Measurements from ENCODE around the gene FBXW12. TPM values are rescaled to one million over a fixed set of nuclear protein-coding genes. Genes with fewer than 3 reads are reported as not detected.

FBXW12 gene
- total RNA-seq, 4 donors from 2014 or later = not detected

DNA sequence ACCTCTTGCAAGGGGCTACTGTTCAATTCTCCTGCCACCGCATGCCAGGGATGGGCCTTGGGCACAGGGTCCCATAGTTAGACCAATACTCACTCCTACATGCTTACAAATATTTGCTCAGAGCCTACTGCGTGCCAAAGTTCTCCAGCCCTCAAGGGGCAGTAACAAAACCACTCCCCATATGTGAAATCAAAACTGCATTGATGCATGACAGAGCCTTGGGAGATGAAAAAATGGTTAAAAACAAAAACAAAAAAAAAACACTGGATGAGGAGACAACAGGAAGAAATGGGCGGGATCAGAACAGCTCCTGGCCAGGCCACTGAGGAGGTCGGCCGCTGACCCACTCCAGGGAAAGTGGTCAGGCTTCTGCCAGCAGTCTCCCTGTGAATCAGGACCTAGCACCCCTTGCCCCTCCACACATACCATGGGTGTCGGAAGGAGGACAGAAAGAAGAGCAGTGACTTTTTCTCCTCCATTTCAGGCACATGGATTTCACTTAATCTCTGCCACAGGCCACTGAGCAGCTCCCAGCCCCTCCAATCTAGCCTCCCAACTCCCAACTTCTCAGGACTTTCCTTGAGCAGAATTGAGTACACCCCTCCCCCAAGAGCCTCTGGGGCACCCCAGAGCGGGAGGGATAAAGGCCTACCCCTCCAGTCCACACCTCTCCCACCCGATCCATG is 55.1 kb downstream of the FBXW12 start:
- no peak for TF ChIP-seq POLR2A (IDR thresholded peaks at IDR 0.05)
- TF ChIP-seq, protein P1, sequence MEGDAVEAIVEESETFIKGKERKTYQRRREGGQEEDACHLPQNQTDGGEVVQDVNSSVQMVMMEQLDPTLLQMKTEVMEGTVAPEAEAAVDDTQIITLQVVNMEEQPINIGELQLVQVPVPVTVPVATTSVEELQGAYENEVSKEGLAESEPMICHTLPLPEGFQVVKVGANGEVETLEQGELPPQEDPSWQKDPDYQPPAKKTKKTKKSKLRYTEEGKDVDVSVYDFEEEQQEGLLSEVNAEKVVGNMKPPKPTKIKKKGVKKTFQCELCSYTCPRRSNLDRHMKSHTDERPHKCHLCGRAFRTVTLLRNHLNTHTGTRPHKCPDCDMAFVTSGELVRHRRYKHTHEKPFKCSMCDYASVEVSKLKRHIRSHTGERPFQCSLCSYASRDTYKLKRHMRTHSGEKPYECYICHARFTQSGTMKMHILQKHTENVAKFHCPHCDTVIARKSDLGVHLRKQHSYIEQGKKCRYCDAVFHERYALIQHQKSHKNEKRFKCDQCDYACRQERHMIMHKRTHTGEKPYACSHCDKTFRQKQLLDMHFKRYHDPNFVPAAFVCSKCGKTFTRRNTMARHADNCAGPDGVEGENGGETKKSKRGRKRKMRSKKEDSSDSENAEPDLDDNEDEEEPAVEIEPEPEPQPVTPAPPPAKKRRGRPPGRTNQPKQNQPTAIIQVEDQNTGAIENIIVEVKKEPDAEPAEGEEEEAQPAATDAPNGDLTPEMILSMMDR (IDR thresholded peaks at IDR 0.05) = no peak
- Histone ChIP-seq H3K4me1 (peaks cover 0 to 46% (median 10%) of the 10 kb centered on the region in 4 donors), H3K27ac (peak overlapping the region; percentile 38 to 98 (median 88)), H3K9me3 (no peaks in the 10 kb centered on the region), H3K4me3 (peak overlapping the region in 2 of 4 donors; percentile 78 to 99), H3K27me3 (no peaks in the 10 kb centered on the region), H3K36me3 (peaks cover 0 to 17% (median 0%) of the 10 kb centered on the region in 3 donors)
- DNase-seq = peak in 1 of 3 donors; percentile 43

DNA sequence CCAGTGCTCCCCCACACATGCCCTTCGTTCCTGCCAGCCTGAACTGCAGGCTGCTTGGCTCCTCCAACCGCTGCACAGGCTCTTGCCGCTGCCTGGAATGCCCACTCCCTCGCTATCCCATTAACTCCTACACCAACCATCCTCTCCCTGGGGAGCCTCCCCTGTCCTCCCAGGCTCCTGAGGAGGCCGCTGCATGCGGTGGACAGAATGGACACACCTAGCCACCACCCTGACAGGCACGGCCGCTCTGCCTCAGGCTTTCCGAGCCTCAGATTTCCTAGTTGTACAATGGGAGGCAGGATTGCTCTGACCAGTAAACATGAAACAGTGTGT is 55.6 kb downstream of the FBXW12 start:
- TF ChIP-seq, protein P1 (IDR thresholded peaks at IDR 0.05) = no peak
- TF ChIP-seq POLR2A (IDR thresholded peaks at IDR 0.05) = no peak
- H3K4me3 ChIP-seq = peak overlapping the region in 3 of 4 donors; percentile 1 to 99 (median 78)
- H3K27ac ChIP-seq = peak overlapping the region; percentile 38 to 98 (median 88)
- peaks cover 0 to 22% (median 0%) of the 10 kb centered on the region in 3 donors for H3K36me3 ChIP-seq
- H3K27me3 ChIP-seq = no peaks in the 10 kb centered on the region
- peak in 1 of 3 donors; percentile 59 for DNase-seq
- no peaks in the 10 kb centered on the region for H3K9me3 ChIP-seq
- peaks cover 0 to 46% (median 10%) of the 10 kb centered on the region in 4 donors for H3K4me1 ChIP-seq

DNA sequence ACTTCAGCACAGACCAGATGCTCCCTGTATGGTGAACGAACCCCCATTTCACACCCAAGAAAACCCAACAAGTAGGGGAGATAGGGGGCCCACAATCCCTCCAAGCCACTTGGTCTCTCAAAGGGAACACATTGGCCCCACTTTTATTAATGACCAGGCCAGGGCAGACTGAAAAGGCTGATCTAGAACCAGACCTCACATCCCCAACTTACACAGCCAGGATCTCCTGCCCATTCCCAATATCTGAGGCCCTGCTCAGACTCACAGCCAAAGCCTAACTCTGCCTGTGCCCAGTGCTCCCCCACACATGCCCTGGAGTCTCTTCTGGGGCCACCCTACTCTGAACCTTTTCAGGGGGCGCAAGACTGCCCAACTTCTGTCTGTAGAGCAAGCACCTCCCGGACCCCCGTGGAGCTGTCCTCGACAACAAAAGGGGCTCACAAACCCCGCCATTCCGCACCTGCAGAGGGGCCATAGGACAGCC is 56.1 kb downstream of the FBXW12 start:
- no peaks in the 10 kb centered on the region for H3K9me3 ChIP-seq
- H3K27ac ChIP-seq = peak overlapping the region; percentile 73 to 98 (median 88)
- peaks cover 0 to 19% (median 0%) of the 10 kb centered on the region in 3 donors for H3K36me3 ChIP-seq
- DNase-seq = no peak
- TF ChIP-seq POLR2A (IDR thresholded peaks at IDR 0.05) = no peak
- TF ChIP-seq, protein P1 (IDR thresholded peaks at IDR 0.05) = no peak
- peaks cover 0 to 46% (median 10%) of the 10 kb centered on the region in 4 donors for H3K4me1 ChIP-seq
- no peaks in the 10 kb centered on the region for H3K27me3 ChIP-seq
- peak overlapping the region in 3 of 4 donors; percentile 78 to 99 (median 82) for H3K4me3 ChIP-seq

DNA sequence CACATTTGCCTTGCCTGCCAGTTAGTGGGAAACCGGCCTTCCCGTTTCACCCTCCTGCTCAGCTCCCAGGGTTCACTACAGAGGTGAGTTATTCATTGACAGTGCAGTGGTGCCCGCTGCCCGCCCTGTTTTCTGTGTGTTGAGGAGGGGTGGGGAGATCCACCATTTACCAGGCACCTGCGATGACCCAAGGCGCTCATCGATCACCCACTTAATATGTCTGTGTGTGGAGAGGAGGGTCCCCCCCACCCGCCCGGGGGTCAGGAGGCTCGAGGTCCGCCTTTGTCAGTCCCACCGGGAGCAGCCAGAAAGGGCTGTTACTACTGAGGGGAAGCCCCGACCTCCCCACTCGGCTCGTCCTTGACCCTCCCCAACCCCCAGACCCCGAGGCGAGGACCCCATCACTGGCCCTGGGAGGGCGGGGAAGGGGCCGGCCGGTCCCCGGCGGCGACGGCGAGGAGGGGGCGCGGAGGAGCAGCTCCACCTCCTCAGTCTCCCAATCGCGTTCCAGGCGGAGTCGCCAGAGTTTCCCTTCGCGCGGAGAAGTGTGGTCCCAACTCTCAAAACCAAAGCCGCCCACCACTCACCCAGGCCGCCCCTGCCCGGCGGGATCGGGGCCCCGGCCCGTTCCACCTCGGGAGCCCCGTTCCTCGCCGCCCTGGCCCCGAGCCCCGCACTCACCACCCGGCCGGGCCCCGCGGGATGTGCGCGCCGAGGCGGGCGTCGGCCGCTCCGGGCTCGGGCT is 56.7 kb downstream of the FBXW12 start:
- H3K36me3 ChIP-seq = peaks cover 0 to 12% (median 0%) of the 10 kb centered on the region in 3 donors
- no peaks in the 10 kb centered on the region for H3K27me3 ChIP-seq
- H3K4me3 ChIP-seq = peak overlapping the region; percentile 78 to 99 (median 86)
- DNase-seq = peak in 2 of 3 donors; percentile 76 to 80
- H3K4me1 ChIP-seq = peaks cover 0 to 52% (median 10%) of the 10 kb centered on the region in 4 donors
- no peaks in the 10 kb centered on the region for H3K9me3 ChIP-seq
- H3K27ac ChIP-seq = peak overlapping the region; percentile 73 to 98 (median 88)
- TF ChIP-seq POLR2A (IDR thresholded peaks at IDR 0.05) = peak; percentile 57 to 64
- TF ChIP-seq, protein P1 (IDR thresholded peaks at IDR 0.05) = no peak

DNA sequence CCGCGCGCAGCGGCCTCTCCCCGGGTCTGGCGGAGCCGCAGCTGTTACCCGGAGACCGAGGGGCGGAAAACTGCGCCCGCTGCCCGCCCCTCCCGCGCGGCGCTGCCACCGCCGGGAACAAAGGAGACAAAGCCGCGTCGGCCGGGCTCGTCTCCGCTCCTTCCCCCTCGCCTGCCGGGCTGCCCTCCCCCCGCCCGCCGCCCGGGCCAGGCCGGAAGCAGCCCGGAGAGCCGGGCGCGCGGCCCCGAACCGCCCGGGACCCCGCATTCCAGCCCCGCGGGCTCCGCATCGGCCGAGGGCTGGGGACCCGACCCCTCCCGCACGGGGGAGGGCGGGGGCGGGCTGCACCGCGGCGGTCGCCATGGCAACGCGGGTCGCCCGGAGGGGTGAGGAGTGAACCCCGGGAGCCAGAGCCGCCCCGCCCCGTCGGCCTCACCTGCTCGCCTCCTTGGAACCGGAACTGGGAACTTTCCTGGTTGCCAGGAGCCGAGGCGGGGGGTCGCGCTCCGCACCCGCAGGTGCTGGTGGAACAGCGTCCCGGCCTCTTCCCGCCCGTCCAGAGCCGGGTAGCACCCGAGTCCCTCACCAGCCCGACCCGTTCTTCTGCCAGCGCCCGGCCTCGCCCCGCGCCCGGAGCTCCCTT is 57.4 kb downstream of the FBXW12 start:
- Histone ChIP-seq H3K27ac (peak overlapping the region; percentile 73 to 98 (median 88)), H3K4me1 (peaks cover 3 to 59% (median 10%) of the 10 kb centered on the region in 4 donors), H3K36me3 (peaks cover 0 to 5% (median 0%) of the 10 kb centered on the region in 3 donors), H3K9me3 (no peaks in the 10 kb centered on the region), H3K4me3 (peak overlapping the region; percentile 78 to 99 (median 86)), H3K27me3 (no peaks in the 10 kb centered on the region)
- DNase-seq = peak; percentile 41 to 88 (median 81)
- TF ChIP-seq, protein P1 (IDR thresholded peaks at IDR 0.05) = no peak
- no peak for TF ChIP-seq POLR2A (IDR thresholded peaks at IDR 0.05)
